SH-SY5Y (cell line): Measurements from ENCODE around the gene NOC3L.

Source experiments
- GATA2 ChIP-seq: IDR thresholded peaks from 2 replicates; pipeline ENCODE4 v1.6.1; 2011; ENCODE audit warnings: mild to moderate bottlenecking, low read depth, low read length
- GATA3 ChIP-seq: IDR thresholded peaks from 2 replicates; pipeline ENCODE4 v1.6.1; 2011; ENCODE audit warnings: low read depth, mild to moderate bottlenecking, low read length, moderate library complexity

DNA sequence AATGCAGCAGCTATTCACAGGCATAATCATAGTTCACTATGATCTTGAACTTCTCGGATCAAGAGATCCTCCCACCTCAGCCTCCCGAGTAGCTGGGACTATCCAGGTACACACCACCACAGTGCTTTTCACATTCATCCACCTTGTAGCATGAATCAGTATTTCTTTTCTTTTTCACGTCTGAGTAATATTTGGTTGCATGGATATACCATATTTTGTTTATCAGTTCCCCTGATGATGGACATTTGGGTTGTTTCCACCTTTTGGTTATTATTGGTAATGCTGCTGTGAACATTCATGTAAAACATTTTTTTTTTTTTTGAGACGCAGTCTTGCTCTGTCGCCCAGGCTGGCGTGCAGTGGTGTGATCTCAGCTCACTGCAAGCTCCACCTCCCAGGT lies 36.0 kb upstream of the NOC3L start:
- TF ChIP-seq GATA2 (no peak), GATA3 (no peak)
